Measurements from ENCODE around the gene CALHM1. TPM values are rescaled to one million over a fixed set of nuclear protein-coding genes. Genes with fewer than 3 reads are reported as not detected.
A peak's percentile ranks its signal among the peaks of the same experiment; 100 is the strongest.

The CALHM1 gene
- total and polyA plus RNA-seq, 2 of the 13 experiments (the other 11 are each of a cell fraction or from before 2014, with no cell fraction given), result 0.04 TPM; not detected in 1

DNA sequence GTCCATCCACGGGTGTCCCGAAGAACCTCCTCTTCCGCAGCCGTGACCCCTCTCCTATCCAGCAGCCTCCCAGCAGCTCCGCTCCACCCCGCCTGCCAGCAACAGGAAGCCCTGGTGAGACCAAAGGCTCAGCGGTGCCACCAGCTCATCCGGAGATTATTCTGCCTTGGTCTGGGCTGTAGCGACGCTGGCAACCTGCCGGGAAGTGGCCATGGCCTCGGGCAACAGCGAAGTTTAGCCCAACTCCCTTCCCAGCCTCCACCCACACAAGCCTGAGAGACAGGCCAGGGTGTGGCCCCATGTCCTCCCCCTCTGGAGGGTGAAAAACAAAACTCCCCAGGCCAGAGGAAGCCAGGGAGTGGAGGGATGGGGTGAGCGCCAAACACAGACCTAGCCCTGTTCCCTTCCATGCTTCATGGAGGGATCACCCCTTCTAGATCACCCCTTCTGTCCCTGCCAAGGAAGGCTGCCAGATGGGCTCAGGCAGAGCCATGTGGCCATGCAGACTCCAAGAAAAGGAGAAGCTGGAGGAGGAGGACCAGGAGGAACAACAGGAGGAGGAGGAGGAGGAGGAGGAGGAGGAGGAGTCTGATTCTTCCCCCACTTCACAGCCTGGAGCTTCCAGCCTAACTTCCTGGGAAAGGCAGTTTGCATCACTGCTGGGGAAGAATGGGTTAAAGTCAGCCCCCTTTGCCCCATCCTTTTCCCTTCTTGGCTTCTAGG is 7.4 kb downstream of the CALHM1 start:
- ChIA-PET POLR2A (no interaction called here), CTCF (ENCODE audit: low intra/inter-chr PET ratio, low total read pairs) (no interaction called here)
- 60% methylated on average over 14 of the region's 14 CpGs for WGBS (ENCODE audit: low lambda C conversion rate)
- no peaks in the 10 kb centered on the region for H4K20me1 ChIP-seq (ENCODE audit: insufficient read depth, low read length)
- peak overlapping the region; percentile 81; the same call in 1 of the 2 replicates for H3K4me2 ChIP-seq (ENCODE audit: low read depth, low read length)
- no peak overlapping the region for H3K9ac ChIP-seq (ENCODE audit: insufficient read depth, low read depth, low read length)
- in situ Hi-C loops (cut with HindIII; ENCODE audit: extremely low pct_ligation_motif_present, low pct_unique_long_range_greater_than_20kb), result no loop called here
- H3K27me3 ChIP-seq (ENCODE audit: control insufficient read depth in 1 of 2, insufficient read depth in 2 of 2, low read length in 2 of 2), result peaks cover 2 to 32% of the 10 kb centered on the region in 2 experiments; a peak in 4 of 5 replicates
- H3K9me3 ChIP-seq (ENCODE audit: low read length), result no peaks in the 10 kb centered on the region
- TF ChIP-seq ZNF263 (CRISPR knock-in tag; IDR thresholded peaks at IDR 0.05) (peak; percentile 43; the same call in 1 of the 2 replicates), ZNF430 (CRISPR knock-in tag; IDR thresholded peaks at IDR 0.05) (no peak)
- no peak for DNase-seq (ENCODE audit: low spot score)
- H3K4me1 ChIP-seq (ENCODE audit: insufficient read depth, low read length), result peaks cover 18% of the 10 kb centered on the region
- no peak overlapping the region for H3K4me3 ChIP-seq (replicated peaks in 1 of 3; ENCODE audit: insufficient read depth in 1 of 3, low read depth in 2 of 3, low read length in 3 of 3)
- no peak overlapping the region for H3K27ac ChIP-seq (ENCODE audit: extremely low read length, insufficient read depth, low read length)
- peak; percentile 10 for ATAC-seq
- no TSS peak for BruUV-seq (replicated peaks)
- H3K79me2 ChIP-seq (ENCODE audit: insufficient read depth, low read length), result no peaks in the 10 kb centered on the region
- FAIRE-seq, result no peak
- no peaks in the 10 kb centered on the region; a peak in 1 of 5 replicates for H3K36me3 ChIP-seq (replicated peaks in 1 of 2; ENCODE audit: control insufficient read depth in 1 of 2, insufficient read depth in 2 of 2, low read length in 2 of 2)
- intact Hi-C loops (cut with micrococcal nuclease; ENCODE audit: unreplicated experiment), result no loop called here
- no peak overlapping the region for H2AFZ ChIP-seq (ENCODE audit: low read length)

- no peak overlapping the region for H3K4me3 ChIP-seq (replicated peaks in 1 of 3; ENCODE audit: insufficient read depth in 1 of 3, low read depth in 2 of 3, low read length in 3 of 3)
- no peak for ATAC-seq
- no peak for FAIRE-seq
- no peaks in the 10 kb centered on the region for H3K79me2 ChIP-seq (ENCODE audit: insufficient read depth, low read length)
- no peaks in the 10 kb centered on the region for H3K9me3 ChIP-seq (ENCODE audit: low read length)
- no TSS peak for BruUV-seq (replicated peaks)
- ChIA-PET CTCF (ENCODE audit: low intra/inter-chr PET ratio, low total read pairs) (no interaction called here), POLR2A (no interaction called here)
- intact Hi-C loops (cut with micrococcal nuclease; ENCODE audit: unreplicated experiment) (no loop called here), in situ Hi-C loops (cut with HindIII; ENCODE audit: extremely low pct_ligation_motif_present, low pct_unique_long_range_greater_than_20kb) (no loop called here)
- H3K27me3 ChIP-seq (ENCODE audit: control insufficient read depth in 1 of 2, insufficient read depth in 2 of 2, low read length in 2 of 2), result peaks cover 2 to 26% of the 10 kb centered on the region in 2 experiments; a peak in 4 of 5 replicates
- no peak for TF ChIP-seq GABPB1 (CRISPR knock-in tag; IDR thresholded peaks at IDR 0.05)
- no peaks in the 10 kb centered on the region for H4K20me1 ChIP-seq (ENCODE audit: insufficient read depth, low read length)
- H3K9ac ChIP-seq (ENCODE audit: insufficient read depth, low read depth, low read length), result no peak overlapping the region
- DNase-seq (ENCODE audit: low spot score), result no peak
- H3K4me2 ChIP-seq (ENCODE audit: low read depth, low read length), result no peak overlapping the region
- WGBS (ENCODE audit: low lambda C conversion rate), result 72% methylated on average over 11 of the region's 12 CpGs
- no peak overlapping the region for H2AFZ ChIP-seq (ENCODE audit: low read length)
- no peak overlapping the region for H3K27ac ChIP-seq (ENCODE audit: extremely low read length, insufficient read depth, low read length)
- H3K36me3 ChIP-seq (replicated peaks in 1 of 2; ENCODE audit: control insufficient read depth in 1 of 2, insufficient read depth in 2 of 2, low read length in 2 of 2), result peaks cover 3 to 8% of the 10 kb centered on the region in 2 experiments; a peak in 3 of 5 replicates
- H3K4me1 ChIP-seq (ENCODE audit: insufficient read depth, low read length), result peaks cover 18% of the 10 kb centered on the region
These were observed 8.5 kb downstream of the CALHM1 start for GRCh38 chr10:103450201-103450695.

Data from HepG2 (cell line).